ENCODE data around the gene WDR88. TPM values are rescaled to one million over a fixed set of nuclear protein-coding genes. Genes with fewer than 3 reads are reported as not detected.

Gene WDR88
- total and polyA plus RNA-seq, 2 of the 8 experiments (the other 6 are each of a cell fraction or from before 2014, with no cell fraction given) = not detected

DNA sequence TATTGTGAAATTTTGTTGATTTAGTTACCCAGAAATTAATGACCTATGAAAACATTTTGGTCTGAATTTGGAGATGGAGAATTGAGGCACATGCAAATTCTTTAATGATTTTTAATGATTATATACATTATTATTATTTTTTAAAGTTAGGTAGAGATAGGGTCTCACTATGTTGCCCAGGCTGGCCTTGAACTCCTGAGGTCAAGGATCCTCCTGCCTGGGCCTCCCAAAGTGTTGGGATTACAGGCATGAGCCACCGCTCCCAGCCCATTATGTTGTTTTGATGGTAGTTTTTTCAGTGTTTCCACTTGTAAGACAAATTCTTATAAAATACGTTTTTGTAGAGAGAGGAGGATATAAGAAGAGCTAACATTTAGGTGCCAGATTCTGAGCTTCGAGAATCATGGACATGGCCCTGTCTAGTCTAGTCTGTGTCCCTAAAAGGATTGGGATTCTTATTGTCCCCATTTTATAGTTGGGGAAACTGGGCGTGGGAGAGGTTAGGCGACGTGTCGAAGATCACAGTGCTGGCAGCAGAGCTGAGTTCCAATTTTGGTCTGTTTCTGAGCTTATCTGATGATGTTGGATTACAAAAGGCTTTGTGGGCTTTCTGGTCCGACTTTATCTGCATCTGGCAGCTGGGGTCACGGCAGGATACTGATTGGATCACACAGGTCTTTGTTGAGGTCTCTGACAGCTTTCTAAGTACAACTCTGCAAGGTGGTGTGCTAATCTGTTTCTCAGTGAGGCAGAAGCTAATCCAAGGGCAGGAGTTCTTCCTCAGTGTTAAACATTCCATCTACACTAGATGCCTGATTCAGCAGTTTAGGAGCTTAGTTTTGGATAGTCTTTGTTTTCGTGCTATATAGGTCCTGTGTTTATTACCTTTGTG is 7.5 kb upstream of the WDR88 start (continued):
- TF ChIP-seq, protein P1, sequence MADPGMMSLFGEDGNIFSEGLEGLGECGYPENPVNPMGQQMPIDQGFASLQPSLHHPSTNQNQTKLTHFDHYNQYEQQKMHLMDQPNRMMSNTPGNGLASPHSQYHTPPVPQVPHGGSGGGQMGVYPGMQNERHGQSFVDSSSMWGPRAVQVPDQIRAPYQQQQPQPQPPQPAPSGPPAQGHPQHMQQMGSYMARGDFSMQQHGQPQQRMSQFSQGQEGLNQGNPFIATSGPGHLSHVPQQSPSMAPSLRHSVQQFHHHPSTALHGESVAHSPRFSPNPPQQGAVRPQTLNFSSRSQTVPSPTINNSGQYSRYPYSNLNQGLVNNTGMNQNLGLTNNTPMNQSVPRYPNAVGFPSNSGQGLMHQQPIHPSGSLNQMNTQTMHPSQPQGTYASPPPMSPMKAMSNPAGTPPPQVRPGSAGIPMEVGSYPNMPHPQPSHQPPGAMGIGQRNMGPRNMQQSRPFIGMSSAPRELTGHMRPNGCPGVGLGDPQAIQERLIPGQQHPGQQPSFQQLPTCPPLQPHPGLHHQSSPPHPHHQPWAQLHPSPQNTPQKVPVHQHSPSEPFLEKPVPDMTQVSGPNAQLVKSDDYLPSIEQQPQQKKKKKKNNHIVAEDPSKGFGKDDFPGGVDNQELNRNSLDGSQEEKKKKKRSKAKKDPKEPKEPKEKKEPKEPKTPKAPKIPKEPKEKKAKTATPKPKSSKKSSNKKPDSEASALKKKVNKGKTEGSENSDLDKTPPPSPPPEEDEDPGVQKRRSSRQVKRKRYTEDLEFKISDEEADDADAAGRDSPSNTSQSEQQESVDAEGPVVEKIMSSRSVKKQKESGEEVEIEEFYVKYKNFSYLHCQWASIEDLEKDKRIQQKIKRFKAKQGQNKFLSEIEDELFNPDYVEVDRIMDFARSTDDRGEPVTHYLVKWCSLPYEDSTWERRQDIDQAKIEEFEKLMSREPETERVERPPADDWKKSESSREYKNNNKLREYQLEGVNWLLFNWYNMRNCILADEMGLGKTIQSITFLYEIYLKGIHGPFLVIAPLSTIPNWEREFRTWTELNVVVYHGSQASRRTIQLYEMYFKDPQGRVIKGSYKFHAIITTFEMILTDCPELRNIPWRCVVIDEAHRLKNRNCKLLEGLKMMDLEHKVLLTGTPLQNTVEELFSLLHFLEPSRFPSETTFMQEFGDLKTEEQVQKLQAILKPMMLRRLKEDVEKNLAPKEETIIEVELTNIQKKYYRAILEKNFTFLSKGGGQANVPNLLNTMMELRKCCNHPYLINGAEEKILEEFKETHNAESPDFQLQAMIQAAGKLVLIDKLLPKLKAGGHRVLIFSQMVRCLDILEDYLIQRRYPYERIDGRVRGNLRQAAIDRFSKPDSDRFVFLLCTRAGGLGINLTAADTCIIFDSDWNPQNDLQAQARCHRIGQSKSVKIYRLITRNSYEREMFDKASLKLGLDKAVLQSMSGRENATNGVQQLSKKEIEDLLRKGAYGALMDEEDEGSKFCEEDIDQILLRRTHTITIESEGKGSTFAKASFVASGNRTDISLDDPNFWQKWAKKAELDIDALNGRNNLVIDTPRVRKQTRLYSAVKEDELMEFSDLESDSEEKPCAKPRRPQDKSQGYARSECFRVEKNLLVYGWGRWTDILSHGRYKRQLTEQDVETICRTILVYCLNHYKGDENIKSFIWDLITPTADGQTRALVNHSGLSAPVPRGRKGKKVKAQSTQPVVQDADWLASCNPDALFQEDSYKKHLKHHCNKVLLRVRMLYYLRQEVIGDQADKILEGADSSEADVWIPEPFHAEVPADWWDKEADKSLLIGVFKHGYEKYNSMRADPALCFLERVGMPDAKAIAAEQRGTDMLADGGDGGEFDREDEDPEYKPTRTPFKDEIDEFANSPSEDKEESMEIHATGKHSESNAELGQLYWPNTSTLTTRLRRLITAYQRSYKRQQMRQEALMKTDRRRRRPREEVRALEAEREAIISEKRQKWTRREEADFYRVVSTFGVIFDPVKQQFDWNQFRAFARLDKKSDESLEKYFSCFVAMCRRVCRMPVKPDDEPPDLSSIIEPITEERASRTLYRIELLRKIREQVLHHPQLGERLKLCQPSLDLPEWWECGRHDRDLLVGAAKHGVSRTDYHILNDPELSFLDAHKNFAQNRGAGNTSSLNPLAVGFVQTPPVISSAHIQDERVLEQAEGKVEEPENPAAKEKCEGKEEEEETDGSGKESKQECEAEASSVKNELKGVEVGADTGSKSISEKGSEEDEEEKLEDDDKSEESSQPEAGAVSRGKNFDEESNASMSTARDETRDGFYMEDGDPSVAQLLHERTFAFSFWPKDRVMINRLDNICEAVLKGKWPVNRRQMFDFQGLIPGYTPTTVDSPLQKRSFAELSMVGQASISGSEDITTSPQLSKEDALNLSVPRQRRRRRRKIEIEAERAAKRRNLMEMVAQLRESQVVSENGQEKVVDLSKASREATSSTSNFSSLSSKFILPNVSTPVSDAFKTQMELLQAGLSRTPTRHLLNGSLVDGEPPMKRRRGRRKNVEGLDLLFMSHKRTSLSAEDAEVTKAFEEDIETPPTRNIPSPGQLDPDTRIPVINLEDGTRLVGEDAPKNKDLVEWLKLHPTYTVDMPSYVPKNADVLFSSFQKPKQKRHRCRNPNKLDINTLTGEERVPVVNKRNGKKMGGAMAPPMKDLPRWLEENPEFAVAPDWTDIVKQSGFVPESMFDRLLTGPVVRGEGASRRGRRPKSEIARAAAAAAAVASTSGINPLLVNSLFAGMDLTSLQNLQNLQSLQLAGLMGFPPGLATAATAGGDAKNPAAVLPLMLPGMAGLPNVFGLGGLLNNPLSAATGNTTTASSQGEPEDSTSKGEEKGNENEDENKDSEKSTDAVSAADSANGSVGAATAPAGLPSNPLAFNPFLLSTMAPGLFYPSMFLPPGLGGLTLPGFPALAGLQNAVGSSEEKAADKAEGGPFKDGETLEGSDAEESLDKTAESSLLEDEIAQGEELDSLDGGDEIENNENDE (IDR thresholded peaks at IDR 0.05; ENCODE audit: insufficient replicate concordance, low read length) = no peak
- TF ChIP-seq, protein P2, sequence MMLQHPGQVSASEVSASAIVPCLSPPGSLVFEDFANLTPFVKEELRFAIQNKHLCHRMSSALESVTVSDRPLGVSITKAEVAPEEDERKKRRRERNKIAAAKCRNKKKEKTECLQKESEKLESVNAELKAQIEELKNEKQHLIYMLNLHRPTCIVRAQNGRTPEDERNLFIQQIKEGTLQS (IDR thresholded peaks at IDR 0.05; ENCODE audit: insufficient read depth, low read depth, low read length) = no peak
- TF ChIP-seq JUND (IDR thresholded peaks at IDR 0.05; ENCODE audit: low read length) = no peak

All from H1 (cell line).